ENCODE results near the gene ROBO4.

ROBO4 gene
- total RNA-seq: 0 reads per million in 2 donors

- DNase-seq: no peak
Observed at GRCh38 chr11:124897674-124898262, at the start of gene ROBO4. TSS of gene ROBO4 (minus strand) at chr11:124897865. CDS start at chr11:124897795, 70 bp downstream.

GRCh38 chr11:124946735-124947141 is 49.1 kb upstream of the ROBO4 start:
- DNase-seq: no peak

GRCh38 chr11:124945826-124946225 is 48.2 kb upstream of the ROBO4 start:
- DNase-seq: no peak

- DNase-seq: no peak
Observed at GRCh38 chr11:124944565-124944964, 46.9 kb upstream of the ROBO4 start.

GRCh38 chr11:124943741-124944140 is 46.1 kb upstream of the ROBO4 start:
- DNase-seq: no peak

- DNase-seq: no peak
Observed at GRCh38 chr11:124943254-124943616, 45.6 kb upstream of the ROBO4 start.

GRCh38 chr11:124942466-124943253 is 45.0 kb upstream of the ROBO4 start:
- DNase-seq: no peak

- DNase-seq: no peak
Observed at GRCh38 chr11:124941703-124942102, 44.0 kb upstream of the ROBO4 start.

- no peak for DNase-seq
Observed at GRCh38 chr11:124938970-124939369, 41.3 kb upstream of the ROBO4 start.

- no peak for DNase-seq
Observed at GRCh38 chr11:124938206-124938765, 40.6 kb upstream of the ROBO4 start.

- no peak for DNase-seq
Observed at GRCh38 chr11:124937336-124937935, 39.8 kb upstream of the ROBO4 start.

- no peak for DNase-seq
Observed at GRCh38 chr11:124935548-124936514, 38.2 kb upstream of the ROBO4 start, which contains the start of gene HEPACAM. TSS of gene HEPACAM (minus strand) at chr11:124936047. CDS start at chr11:124936006, 41 bp downstream.

- no peak for DNase-seq
Observed at GRCh38 chr11:124934862-124935547, 37.3 kb upstream of the ROBO4 start.

GRCh38 chr11:124930799-124931198 is 33.1 kb upstream of the ROBO4 start:
- no peak for DNase-seq

GRCh38 chr11:124928942-124929665 is 31.4 kb upstream of the ROBO4 start:
- no peak for DNase-seq

- no peak for DNase-seq
Observed at GRCh38 chr11:124923296-124923695, 25.6 kb upstream of the ROBO4 start.

- no peak for DNase-seq
Observed at GRCh38 chr11:124922831-124923230, 25.2 kb upstream of the ROBO4 start.

- DNase-seq: peak; percentile 46
Observed at GRCh38 chr11:124920870-124921609, 23.4 kb upstream of the ROBO4 start.

GRCh38 chr11:124920356-124920755 is 22.7 kb upstream of the ROBO4 start:
- no peak for DNase-seq

GRCh38 chr11:124919898-124920297 is 22.2 kb upstream of the ROBO4 start:
- DNase-seq: no peak

Measured in T-helper 9 cell (primary cell).